DOHH2 (cell line): Measurements from ENCODE around the gene MS4A7.

Source experiments
- H3F3A ChIP-seq: fragments of 200-600 bp; sonication (generic), shearing (Covaris generic); 2 replicates; pipeline ENCODE4 v1.6.0; 2016; ENCODE audit warnings: antibody characterized with exemption, mild to moderate bottlenecking; ENCODE audit not compliant: control insufficient read depth, insufficient read depth
- H3K27ac ChIP-seq: fragments of 200-600 bp; sonication (generic); 2 replicates; pipeline ENCODE4 v1.5.1; 2014; ENCODE audit warnings: low read depth, mild to moderate bottlenecking, low read length, moderate library complexity
- H3K27me3 ChIP-seq: fragments of 200-600 bp; sonication (generic); 2 replicates; pipeline ENCODE4 v1.6.1; 2014; ENCODE audit warnings: mild to moderate bottlenecking, low read length, mixed read lengths; ENCODE audit not compliant: control insufficient read depth
- H3K36me3 ChIP-seq: fragments of 200-600 bp; sonication (generic); 2 replicates; pipeline ENCODE4 v1.6.1; 2014; ENCODE audit warnings: mild to moderate bottlenecking, low read length, moderate library complexity, mixed read lengths; ENCODE audit not compliant: control insufficient read depth
- H3K4me1 ChIP-seq: fragments of 200-600 bp; sonication (generic); 2 replicates; pipeline ENCODE4 v1.6.1; 2014; ENCODE audit warnings: mild to moderate bottlenecking, low read length, mixed read lengths; ENCODE audit not compliant: control insufficient read depth
- H3K4me2 ChIP-seq: fragments of 200-600 bp; sonication (generic); 2 replicates; pipeline ENCODE4 v1.6.0; 2014; ENCODE audit warnings: mild to moderate bottlenecking, low read length, moderate library complexity
- H3K4me3 ChIP-seq: fragments of 200-600 bp; sonication (generic); 2 replicates; pipeline ENCODE4 v1.5.1; 2014; ENCODE audit warnings: mild to moderate bottlenecking, low read length, mixed read lengths
- H3K79me2 ChIP-seq: fragments of 200-600 bp; sonication (generic); 2 replicates; pipeline ENCODE4 v1.6.1; 2014; ENCODE audit warnings: mild to moderate bottlenecking, low read length, mixed read lengths; ENCODE audit not compliant: control insufficient read depth
- H3K9me2 ChIP-seq: fragments of 200-600 bp; sonication (generic); replicated peaks from 2 replicates; pipeline ENCODE4 v1.6.1; 2014; ENCODE audit warnings: mild to moderate bottlenecking, low read length, mixed read lengths; ENCODE audit not compliant: control insufficient read depth
- H3K9me3 ChIP-seq: fragments of 200-600 bp; sonication (generic); 2 replicates; pipeline ENCODE4 v1.6.1; 2014; ENCODE audit warnings: antibody characterized with exemption, low read length, mixed read lengths; ENCODE audit not compliant: control insufficient read depth, insufficient read depth
- H4K20me1 ChIP-seq: fragments of 200-600 bp; sonication (generic); 2 replicates; pipeline ENCODE4 v1.6.0; 2014; ENCODE audit warnings: low read depth, mild to moderate bottlenecking, antibody characterized with exemption, low read length, moderate library complexity; ENCODE audit not compliant: control insufficient read depth, insufficient read depth
- EZH2phosphoT487 ChIP-seq: fragments of 200-600 bp; sonication (generic); IDR thresholded peaks from 2 replicates; pipeline ENCODE4 v1.6.1; 2017; ENCODE audit warnings: borderline replicate concordance, mild to moderate bottlenecking, antibody characterized with exemption, low read length, moderate library complexity, mixed read lengths
- TF ChIP-seq, protein P1 (sequence below): fragments of 200-600 bp; sonication (generic); IDR thresholded peaks from one replicate; pipeline ENCODE4 v1.5.1; 2014; ENCODE audit warnings: antibody characterized with exemption, mild to moderate bottlenecking, low read depth, low read length; ENCODE audit not compliant: poor library complexity, severe bottlenecking

MS4A7 gene

DNA sequence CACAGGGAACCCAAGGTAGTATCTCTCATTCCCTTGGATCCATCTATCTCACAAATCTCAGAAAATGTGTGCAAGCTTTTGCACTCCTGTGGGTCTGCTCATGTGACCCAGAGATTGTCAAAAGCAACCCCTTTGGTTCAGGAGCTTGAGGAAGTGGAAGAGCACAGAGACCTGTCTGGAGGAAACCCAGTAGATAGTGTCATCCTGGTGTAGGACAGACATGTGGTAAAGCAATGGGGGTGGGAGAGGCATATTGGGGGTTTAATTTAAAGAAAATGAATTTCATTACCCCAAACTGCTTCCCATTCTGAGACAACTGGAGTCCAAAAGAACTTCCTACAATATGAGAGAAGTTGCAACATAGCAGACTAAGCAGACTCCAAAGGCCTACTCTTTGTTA, 12.1 kb downstream of the MS4A7 start:
- Histone ChIP-seq H3K4me3 (no peak overlapping the region), H3K4me1 (peaks cover 18% of the 10 kb centered on the region), H3K9me2 (no peaks in the 10 kb centered on the region), H3K27me3 (no peaks in the 10 kb centered on the region), H3K9me3 (no peaks in the 10 kb centered on the region), H3K79me2 (no peaks in the 10 kb centered on the region), H3K36me3 (no peaks in the 10 kb centered on the region), H4K20me1 (no peaks in the 10 kb centered on the region), H3F3A (no peaks in the 10 kb centered on the region), H3K4me2 (no peak overlapping the region), H3K27ac (no peak overlapping the region)
- TF ChIP-seq, protein P1, sequence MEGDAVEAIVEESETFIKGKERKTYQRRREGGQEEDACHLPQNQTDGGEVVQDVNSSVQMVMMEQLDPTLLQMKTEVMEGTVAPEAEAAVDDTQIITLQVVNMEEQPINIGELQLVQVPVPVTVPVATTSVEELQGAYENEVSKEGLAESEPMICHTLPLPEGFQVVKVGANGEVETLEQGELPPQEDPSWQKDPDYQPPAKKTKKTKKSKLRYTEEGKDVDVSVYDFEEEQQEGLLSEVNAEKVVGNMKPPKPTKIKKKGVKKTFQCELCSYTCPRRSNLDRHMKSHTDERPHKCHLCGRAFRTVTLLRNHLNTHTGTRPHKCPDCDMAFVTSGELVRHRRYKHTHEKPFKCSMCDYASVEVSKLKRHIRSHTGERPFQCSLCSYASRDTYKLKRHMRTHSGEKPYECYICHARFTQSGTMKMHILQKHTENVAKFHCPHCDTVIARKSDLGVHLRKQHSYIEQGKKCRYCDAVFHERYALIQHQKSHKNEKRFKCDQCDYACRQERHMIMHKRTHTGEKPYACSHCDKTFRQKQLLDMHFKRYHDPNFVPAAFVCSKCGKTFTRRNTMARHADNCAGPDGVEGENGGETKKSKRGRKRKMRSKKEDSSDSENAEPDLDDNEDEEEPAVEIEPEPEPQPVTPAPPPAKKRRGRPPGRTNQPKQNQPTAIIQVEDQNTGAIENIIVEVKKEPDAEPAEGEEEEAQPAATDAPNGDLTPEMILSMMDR = no peak
- no peak for TF ChIP-seq EZH2phosphoT487

DNA sequence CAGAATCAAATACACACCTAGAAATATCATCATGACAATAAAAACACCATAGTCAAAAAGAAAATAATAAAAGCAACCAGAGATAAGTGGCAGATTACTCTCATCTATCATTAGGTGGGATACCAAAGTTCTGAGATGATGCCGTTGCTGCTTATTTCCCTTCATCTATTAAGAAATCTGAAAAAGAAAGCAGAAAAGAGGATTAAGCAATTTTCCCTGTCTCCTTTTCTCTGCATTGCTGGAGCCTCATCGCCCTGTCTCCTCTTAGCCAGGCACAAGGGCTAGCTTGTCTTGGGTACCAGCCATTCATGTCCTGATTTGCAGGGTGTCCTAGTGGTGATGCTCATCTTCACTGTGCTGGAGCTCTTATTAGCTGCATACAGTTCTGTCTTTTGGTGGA, 14.0 kb downstream of the MS4A7 start:
- Histone ChIP-seq H3K27me3 (no peaks in the 10 kb centered on the region), H3K9me3 (no peaks in the 10 kb centered on the region), H3K27ac (no peak overlapping the region), H3K36me3 (no peaks in the 10 kb centered on the region), H3K4me2 (no peak overlapping the region), H3K4me1 (peaks cover 31% of the 10 kb centered on the region), H3K9me2 (no peaks in the 10 kb centered on the region), H4K20me1 (no peaks in the 10 kb centered on the region), H3F3A (no peaks in the 10 kb centered on the region), H3K79me2 (no peaks in the 10 kb centered on the region), H3K4me3 (no peak overlapping the region)
- TF ChIP-seq, protein P1 = no peak
- TF ChIP-seq EZH2phosphoT487 = no peak

DNA sequence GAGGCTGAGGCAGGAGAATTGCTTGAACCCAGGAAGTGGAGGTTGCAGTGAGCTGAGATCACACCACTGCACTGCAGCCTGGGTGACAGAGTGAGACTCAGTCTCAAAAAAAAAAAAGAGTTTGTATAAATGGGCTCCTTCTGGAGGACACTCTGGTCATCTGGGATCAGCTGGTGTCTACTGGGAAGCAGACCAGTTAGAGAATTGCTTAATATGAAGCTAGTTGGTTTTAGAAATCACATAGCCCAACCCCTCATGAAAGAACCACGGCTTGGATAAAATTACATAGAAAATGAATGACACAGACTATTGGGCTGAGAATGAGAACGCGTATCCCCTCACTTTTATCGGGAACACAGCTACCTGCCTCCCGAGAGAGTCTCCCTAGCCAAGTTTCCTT, 14.7 kb downstream of the MS4A7 start:
- H3K9me3 ChIP-seq = no peaks in the 10 kb centered on the region
- no peak overlapping the region for H3K4me2 ChIP-seq
- H3K4me3 ChIP-seq = no peak overlapping the region
- no peaks in the 10 kb centered on the region for H3K9me2 ChIP-seq
- H3F3A ChIP-seq = no peaks in the 10 kb centered on the region
- H3K27me3 ChIP-seq = no peaks in the 10 kb centered on the region
- TF ChIP-seq, protein P1 = no peak
- no peak for TF ChIP-seq EZH2phosphoT487
- H3K36me3 ChIP-seq = no peaks in the 10 kb centered on the region
- H3K4me1 ChIP-seq = peaks cover 31% of the 10 kb centered on the region
- H3K79me2 ChIP-seq = no peaks in the 10 kb centered on the region
- no peaks in the 10 kb centered on the region for H4K20me1 ChIP-seq
- no peak overlapping the region for H3K27ac ChIP-seq
